Measurements from ENCODE around the gene CBR3. TPM values are rescaled to one million over a fixed set of nuclear protein-coding genes. Genes with fewer than 3 reads are reported as not detected.

CBR3 gene
- total RNA-seq, 6 donors from 2014 or later, result 3.8 to 8.4 (median 6.2) TPM

DNA sequence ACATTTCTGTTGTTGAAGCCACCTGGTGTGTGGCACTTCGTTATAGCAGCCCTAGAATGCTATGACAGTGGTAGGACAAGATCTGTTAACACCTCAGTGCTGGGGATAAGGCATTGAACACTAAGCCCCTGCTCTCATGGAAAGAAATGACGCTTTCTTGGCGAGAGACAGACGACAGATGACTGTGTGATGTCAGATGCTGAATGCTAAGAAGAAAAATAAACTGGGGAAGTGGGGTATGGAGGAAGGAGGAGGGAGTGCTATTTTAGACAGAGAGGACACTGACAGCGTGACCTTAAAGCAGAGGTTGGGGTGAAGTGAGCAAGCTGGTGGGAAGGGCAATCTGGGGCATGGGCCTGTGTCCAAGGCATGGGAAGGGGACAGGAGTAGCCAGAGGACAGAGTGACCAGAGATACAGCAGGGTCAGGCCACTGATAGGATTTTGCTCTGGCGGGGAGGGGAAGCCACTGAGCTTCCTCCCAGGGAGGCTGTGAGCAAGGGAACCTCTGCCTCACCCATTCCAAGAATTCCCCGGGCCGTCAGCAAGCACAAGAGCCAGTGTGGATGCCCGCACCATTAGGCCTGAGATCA is 37.0 kb downstream of the CBR3 start:
- Histone ChIP-seq H3K27me3 (no peaks in the 10 kb centered on the region), H3K4me1 (peaks cover 0 to 14% (median 7%) of the 10 kb centered on the region in 4 donors), H3K4me3 (no peak overlapping the region), H3K27ac (peak overlapping the region in 1 of 4 donors; percentile 21), H3K9me3 (no peaks in the 10 kb centered on the region), H3K36me3 (peaks cover 0 to 15% (median 0%) of the 10 kb centered on the region in 4 donors)
- TF ChIP-seq CTCF (IDR thresholded peaks at IDR 0.05), result no peak
- no peak for TF ChIP-seq POLR2AphosphoS5 (IDR thresholded peaks at IDR 0.05)
- no peak for TF ChIP-seq POLR2A (IDR thresholded peaks at IDR 0.05)
- no peak for TF ChIP-seq EP300 (IDR thresholded peaks at IDR 0.05)
- DNase-seq (no peak), ATAC-seq (ENCODE audit: low FRiP score in 2 of 2) (peak; percentile 12 to 48)
- 68 to 81% methylated on average over 6 to 9 of the region's 9 CpGs for WGBS, 2 donors

GRCh38 chr21:36174780-36175179 is 39.9 kb downstream of the CBR3 start:
- Histone ChIP-seq H3K27ac (no peak overlapping the region), H3K4me3 (no peak overlapping the region), H3K27me3 (no peaks in the 10 kb centered on the region), H3K9me3 (no peaks in the 10 kb centered on the region), H3K4me1 (peaks cover 0 to 14% (median 7%) of the 10 kb centered on the region in 4 donors), H3K36me3 (peaks cover 0 to 3% (median 0%) of the 10 kb centered on the region in 4 donors)
- TF ChIP-seq CTCF (IDR thresholded peaks at IDR 0.05) (no peak), POLR2A (IDR thresholded peaks at IDR 0.05) (no peak), EP300 (IDR thresholded peaks at IDR 0.05) (no peak), POLR2AphosphoS5 (IDR thresholded peaks at IDR 0.05) (no peak)
- ATAC-seq (ENCODE audit: low FRiP score in 2 of 2), result no peak
- 96 to 99% methylated on average over 6 of the region's 6 CpGs for WGBS, 2 donors
- no peak for DNase-seq

GRCh38 chr21:36175771-36176565 is 41.1 kb downstream of the CBR3 start:
- no peak for TF ChIP-seq POLR2AphosphoS5 (IDR thresholded peaks at IDR 0.05)
- no peak for TF ChIP-seq POLR2A (IDR thresholded peaks at IDR 0.05)
- no peak for TF ChIP-seq CTCF (IDR thresholded peaks at IDR 0.05)
- TF ChIP-seq EP300 (IDR thresholded peaks at IDR 0.05), result no peak
- no peak for ATAC-seq (ENCODE audit: low FRiP score in 2 of 2)
- Histone ChIP-seq H3K9me3 (no peaks in the 10 kb centered on the region), H3K27ac (no peak overlapping the region), H3K4me1 (peaks cover 0 to 16% (median 7%) of the 10 kb centered on the region in 4 donors), H3K27me3 (no peaks in the 10 kb centered on the region), H3K4me3 (no peak overlapping the region), H3K36me3 (no peaks in the 10 kb centered on the region)
- 66 to 73% methylated on average over 6 to 7 of the region's 7 CpGs for WGBS, 2 donors
- DNase-seq, result no peak

GRCh38 chr21:36178349-36178748 is 43.5 kb downstream of the CBR3 start:
- Histone ChIP-seq H3K36me3 (no peaks in the 10 kb centered on the region), H3K9me3 (no peaks in the 10 kb centered on the region), H3K4me3 (no peak overlapping the region), H3K4me1 (peaks cover 0 to 9% (median 2%) of the 10 kb centered on the region in 4 donors), H3K27me3 (no peaks in the 10 kb centered on the region), H3K27ac (no peak overlapping the region)
- WGBS, 2 donors, result 75 to 82% methylated on average over 2 of the region's 2 CpGs
- ATAC-seq (ENCODE audit: low FRiP score in 2 of 2), result no peak
- TF ChIP-seq EP300 (IDR thresholded peaks at IDR 0.05) (no peak), CTCF (IDR thresholded peaks at IDR 0.05) (no peak), POLR2A (IDR thresholded peaks at IDR 0.05) (no peak), POLR2AphosphoS5 (IDR thresholded peaks at IDR 0.05) (no peak)
- no peak for DNase-seq
